ENCODE measurements around the gene FOXF1.

Gene FOXF1

DNA sequence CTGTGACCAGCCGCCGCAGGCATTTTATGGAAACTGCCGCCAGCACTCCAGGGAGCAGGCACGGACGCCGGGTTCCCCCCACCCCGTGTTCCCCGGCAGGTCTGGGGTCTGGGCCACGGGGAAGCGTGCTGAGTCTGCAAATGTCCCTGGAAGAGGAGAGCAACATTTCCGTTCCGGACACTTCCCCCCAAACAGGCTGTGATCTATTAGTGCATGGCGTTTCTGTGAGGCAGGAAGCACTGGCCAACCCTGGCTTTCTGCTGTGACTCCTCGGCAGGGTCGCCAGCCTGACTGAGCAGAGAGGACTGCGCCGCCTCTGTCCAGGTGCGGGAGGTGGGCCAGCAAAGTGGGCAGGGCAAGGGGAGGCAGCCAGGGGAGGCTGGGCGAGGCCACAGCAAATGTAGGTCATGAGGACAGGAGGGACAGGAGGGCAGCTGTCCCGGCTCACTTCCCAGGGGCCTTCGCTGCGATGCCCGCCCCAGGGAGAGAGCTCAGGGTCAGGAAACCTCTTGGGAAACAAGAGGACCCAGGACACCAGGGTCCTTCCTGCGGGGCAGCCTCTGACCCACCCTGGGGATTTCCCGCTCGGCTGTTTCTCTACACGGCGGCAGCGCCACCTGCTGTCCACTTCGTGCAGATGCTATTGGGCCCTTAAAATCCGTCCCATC, 9.5 kb downstream of the FOXF1 start:
- DNase-seq: peak; percentile 31

DNA sequence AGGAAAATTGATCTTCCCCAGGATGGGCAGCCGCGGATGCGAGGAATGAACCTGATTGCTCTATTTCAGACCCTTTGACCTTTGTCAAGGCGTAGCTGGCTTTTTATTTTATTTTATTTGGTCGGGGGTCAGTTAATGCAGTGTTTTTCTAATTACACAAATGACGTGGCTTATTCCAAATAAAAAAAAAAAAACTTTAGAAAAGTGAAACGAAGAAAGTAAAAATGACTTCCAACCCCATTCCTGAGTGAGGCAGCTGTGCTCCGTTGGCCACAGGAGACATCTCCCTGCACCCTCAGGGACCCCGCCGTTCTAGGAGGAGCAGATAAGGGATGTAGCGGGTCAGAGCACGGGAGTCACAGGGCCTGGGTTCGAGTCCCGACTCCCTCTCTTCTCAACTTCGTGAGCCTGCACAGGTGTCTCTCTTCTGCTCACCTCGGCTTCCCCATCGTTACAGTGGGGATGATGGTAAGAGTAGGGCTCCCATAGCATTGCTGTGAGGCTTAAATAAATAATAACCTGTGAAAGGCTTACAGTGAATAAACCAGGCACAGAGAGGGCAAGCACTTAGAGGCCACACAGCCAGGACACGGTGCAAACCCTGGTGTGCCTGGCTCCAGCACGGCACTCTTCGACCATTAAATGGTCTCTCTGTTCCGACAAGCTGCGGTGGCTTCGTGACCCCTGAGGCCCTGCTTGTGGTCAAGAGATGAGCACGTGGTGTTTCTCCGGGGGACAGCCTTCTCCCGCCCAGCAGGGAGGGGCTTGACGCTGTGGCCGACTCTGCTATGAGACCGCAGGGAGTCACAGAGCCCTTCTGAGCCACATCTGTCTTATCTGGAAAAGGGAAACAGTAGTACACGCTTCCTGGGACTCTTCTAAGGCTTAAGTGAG, 10.2 kb downstream of the FOXF1 start:
- DNase-seq: no peak

- DNase-seq: no peak
Observed at GRCh38 chr16:86521236-86522197, 11.2 kb downstream of the FOXF1 start.

- no peak for DNase-seq
Observed at GRCh38 chr16:86522634-86523033, 12.3 kb downstream of the FOXF1 start.

- DNase-seq: no peak
Observed at GRCh38 chr16:86523166-86523740, 12.9 kb downstream of the FOXF1 start.

DNA sequence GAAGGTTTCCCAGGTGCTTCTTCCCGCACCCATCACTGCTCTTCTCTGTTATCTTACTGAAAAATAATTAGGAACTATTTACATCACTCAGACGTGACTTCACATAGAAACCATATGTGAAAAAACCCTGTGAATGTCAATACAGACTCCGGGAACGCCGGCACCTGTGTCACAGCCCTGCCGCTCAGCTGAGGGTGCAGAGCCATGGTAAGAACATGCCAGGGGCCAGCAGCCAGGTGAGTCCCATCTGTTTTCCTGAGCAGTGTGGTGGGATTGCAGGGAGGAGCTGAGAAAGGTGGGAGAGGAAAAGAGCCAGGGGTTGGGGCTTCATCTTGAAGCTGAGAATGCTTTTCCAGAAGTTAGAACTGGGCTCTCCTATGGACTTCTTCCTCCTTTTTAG, 13.7 kb downstream of the FOXF1 start:
- DNase-seq: no peak

- DNase-seq: no peak
Observed at GRCh38 chr16:86525696-86526095, 15.4 kb downstream of the FOXF1 start.

DNA sequence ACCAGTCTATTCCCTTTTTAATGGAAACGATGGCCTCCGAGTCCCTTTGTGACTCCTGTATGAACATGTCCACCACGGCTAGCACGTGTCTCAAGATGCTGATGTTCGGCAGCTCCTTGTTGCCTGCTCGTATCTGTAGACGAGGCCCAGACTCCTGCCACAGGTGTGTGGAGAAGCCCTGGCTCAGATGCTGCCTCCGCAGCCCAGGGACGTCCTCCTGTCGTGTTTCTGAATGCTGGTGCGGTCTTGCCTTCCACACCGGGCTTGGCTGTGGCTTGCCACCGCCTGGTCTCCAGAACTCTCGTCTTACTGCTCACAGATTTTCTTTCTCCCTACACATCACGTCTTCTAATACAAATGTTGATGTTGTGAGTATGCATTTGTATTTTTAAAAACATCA, 17.0 kb downstream of the FOXF1 start:
- no peak for DNase-seq

- DNase-seq: no peak
Observed at GRCh38 chr16:86528061-86528929, 18.0 kb downstream of the FOXF1 start.

DNA sequence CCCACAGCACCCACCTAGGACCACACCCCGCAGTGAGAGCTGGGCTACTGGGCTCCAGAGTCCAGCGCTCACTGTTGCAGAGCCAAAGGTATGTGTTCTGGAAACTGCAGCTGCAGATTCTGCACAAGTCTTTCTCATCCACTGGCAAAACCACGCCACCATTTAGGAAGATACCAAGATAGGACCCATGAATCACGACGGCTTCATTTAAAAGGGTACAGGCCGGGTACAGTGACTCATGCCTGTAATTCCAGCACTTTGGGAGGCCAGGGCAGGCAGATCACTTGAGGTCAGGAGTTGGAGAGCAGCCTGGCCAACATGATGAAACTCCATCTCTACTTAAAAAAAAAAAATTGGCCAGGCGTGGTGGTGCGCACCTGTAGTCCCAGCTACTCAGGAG, 18.8 kb downstream of the FOXF1 start:
- no peak for DNase-seq

- DNase-seq: no peak
Observed at GRCh38 chr16:86530251-86531190, 20.2 kb downstream of the FOXF1 start.

- DNase-seq: no peak
Observed at GRCh38 chr16:86531191-86531545, 20.8 kb downstream of the FOXF1 start.

GRCh38 chr16:86531641-86532525, 21.6 kb downstream of the FOXF1 start:
- no peak for DNase-seq

DNA sequence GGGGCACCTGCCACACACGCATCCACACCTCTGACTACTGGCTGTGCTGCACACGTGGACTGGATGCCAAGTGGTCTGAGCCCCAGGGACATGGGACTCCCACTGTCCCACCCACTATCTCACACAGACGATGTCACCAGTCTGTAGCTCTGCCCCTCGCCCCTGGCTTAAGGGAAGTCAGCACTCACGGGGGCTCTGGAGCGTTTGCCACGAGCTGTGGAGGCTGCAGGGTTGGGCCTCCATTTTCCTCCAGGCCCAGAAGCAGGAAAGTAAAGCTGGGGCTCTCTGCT, 22.1 kb downstream of the FOXF1 start:
- no peak for DNase-seq

DNA sequence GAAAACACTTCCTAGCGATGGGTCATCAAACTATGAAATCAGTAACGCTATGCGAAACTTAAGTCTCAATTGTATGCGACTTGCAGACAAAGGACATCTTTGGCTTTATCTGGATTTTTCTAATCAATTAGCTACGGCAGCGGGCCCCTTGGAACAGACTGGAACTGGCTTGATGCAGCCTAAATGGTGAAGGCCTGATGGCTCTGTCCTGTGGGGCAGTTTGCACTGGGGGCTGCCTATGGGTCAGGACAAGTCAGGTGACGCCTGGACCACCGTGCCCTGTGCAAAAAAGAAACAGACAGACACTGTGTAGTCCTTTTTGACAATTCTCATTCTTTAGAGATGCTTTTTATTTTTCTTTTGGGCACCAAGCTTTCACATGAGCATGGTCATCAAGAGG, 22.7 kb downstream of the FOXF1 start:
- DNase-seq: no peak

GRCh38 chr16:86533767-86534351, 23.5 kb downstream of the FOXF1 start:
- no peak for DNase-seq

GRCh38 chr16:86534779-86535615, 24.7 kb downstream of the FOXF1 start:
- no peak for DNase-seq

DNA sequence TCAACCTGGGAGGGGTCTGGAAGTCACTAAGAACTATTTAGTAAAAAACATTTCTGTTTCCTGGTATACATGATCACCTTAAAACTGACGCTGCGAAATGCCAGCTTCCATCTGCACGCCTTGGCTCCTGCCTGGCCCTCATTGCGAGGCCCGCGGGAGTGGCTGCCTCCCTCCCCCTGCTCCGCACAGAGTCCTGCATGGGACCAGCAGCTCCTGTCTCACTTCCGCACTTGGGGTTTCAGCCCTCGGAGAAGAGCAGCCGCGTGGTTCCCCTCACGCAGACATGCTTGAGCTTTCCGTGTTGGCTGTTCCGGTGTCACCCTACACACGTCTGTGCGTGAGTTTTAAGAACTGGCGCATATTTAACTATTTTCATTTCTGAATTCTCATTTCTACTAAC, 26.3 kb downstream of the FOXF1 start:
- no peak for DNase-seq

DNA sequence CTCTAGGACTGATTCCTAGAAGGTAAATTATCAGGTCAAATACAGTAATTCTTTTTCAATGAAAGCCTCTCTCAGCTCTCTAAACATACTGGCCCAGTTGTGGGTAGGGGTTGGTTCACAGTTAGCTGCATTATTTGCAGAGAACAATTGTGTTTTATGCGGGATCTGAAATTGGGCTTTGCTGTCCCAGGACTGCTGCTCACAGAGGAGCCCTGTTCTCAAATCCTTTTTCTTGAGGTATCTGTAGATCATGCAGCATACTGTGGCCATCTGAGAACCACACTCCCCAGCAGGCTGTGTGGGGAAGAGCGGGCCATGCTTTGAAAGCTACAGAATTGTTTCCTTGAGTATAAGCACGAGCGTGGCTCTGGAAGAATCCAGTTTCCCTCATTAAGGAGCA, 27.2 kb downstream of the FOXF1 start:
- no peak for DNase-seq
